DND-41 (cell line): ENCODE results near the gene OSBP2.

Experiments used
- CTCF ChIP-seq: IDR thresholded peaks from 2 replicates; pipeline ENCODE4 v1.5.1; 2012; ENCODE audit warnings: borderline replicate concordance, low read length, moderate library complexity, mild to moderate bottlenecking; ENCODE audit not compliant: poor library complexity, severe bottlenecking; ENCODE audit errors: extremely low read depth
- EZH2 ChIP-seq: IDR thresholded peaks from 3 replicates; pipeline ENCODE4 v1.6.1; 2012; ENCODE audit warnings: borderline replicate concordance, low read depth, mild to moderate bottlenecking, moderate library complexity, low read length, inconsistent platforms; ENCODE audit not compliant: severe bottlenecking

DNA sequence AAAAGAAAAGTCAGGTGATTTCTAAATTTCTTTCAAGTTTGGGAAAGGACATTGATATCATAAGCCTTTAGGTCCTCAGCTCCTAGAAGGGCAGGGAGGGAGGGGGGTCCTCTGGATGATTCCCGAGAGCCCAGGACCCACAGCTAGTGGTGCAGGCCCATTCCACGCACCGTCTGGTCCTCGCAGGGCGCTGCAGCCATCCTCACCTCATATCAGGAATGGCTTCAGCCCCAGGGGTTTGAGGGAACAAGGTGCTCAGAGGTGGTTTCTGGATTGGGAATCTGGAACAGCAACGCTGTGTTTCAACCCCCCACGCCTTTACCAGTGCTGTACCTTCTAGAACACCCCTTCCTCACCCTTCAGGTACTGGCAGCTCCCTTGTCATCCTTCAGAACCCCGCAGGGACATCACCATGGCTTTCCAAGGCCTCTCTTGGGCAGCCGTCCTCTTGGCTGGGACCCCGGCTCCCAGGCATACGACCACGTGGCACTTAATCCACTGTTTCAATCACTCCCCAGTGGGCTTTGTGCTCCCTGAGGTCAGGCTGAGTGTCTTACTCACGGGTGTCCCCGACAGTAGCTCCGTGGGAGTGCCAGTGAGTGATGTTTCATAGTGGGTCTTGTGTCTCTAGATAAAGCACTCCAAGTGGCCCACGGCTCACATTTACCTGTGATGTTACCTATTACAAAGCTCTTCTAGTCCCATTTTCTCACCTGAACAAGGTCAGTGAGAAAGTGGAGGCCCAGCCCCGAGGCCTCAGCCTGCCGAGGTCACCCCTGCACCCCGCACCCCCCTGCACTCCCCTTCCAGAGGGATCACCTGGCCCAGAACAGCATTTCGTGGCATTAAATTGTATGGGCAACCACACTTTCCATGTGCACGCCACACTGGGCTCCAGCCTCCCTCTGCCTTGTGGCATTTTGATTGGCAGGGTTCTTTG is 180.0 kb downstream of the OSBP2 start:
- TF ChIP-seq CTCF = no peak
- TF ChIP-seq EZH2 = no peak
